ENCODE measurements around the gene SPEG.

Gene SPEG

DNA sequence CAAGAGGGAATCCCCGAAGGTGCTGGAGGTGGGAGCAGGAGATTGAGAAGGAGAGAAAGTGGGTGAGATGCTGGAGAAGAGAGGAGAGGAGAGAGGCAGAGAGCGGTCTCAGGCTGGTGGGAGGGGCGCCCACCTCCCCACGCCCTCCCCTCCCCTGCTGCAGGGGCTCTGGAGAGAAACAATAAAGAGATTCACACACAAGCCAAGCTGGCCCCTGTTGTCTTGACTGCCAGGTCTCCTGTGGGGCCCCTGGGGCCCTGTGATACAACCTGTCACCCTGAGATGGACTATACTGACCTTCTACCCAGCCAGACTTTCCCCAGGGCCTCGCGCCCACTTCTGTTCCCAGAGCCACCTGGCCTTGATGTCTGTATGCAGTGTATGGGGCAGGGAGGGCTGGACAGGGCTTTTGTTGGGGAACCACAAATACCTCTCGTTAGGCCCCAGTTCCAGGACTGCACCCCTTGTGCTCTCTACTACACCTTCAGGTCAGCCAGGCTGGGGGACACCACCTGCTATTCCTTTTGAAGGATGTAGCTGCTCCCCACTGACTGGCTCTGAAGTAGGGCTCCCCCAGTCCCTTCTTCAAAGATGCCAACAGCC, 8.0 kb upstream of the SPEG start:
- no peak overlapping the region for H3K4me3 ChIP-seq (ENCODE audit: low read depth in 1 of 2, low read length in 2 of 2)
- no peaks in the 10 kb centered on the region for H3K27me3 ChIP-seq (ENCODE audit: low read depth, low read length)
- peaks cover 0 to 4% of the 10 kb centered on the region in 2 donors for H3K36me3 ChIP-seq (ENCODE audit: control insufficient read depth in 1 of 2, insufficient read depth in 2 of 2, low read length in 2 of 2)
- no peak overlapping the region for H3K27ac ChIP-seq (ENCODE audit: low read length)
- no peaks in the 10 kb centered on the region for H3K4me1 ChIP-seq (ENCODE audit: control insufficient read depth in 1 of 2, insufficient read depth in 2 of 2, low read length in 2 of 2)
- H3K9me3 ChIP-seq (ENCODE audit: control insufficient read depth in 1 of 2, low read length in 2 of 2): no peaks in the 10 kb centered on the region

DNA sequence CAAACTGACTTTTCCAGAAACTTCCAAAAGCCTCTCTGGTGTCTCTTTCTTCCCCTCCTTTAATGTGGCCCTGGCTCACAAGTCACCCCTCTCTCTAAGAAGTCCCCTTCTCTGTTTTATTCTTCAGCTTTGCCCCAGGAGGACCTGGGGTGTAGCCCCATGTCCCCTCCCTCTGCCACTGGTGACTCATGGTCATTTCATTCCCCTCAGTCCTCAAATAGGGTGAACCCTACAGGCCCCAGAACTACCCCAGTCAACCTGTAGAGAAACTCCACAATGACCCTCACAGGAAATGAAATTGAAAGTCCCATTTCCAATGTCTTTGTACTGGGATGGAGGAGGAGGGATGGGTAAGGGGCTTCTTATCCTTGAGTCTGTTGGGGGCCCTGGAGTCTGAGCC, 6.2 kb upstream of the SPEG start:
- H3K4me1 ChIP-seq (ENCODE audit: control insufficient read depth in 1 of 2, insufficient read depth in 2 of 2, low read length in 2 of 2): no peaks in the 10 kb centered on the region
- H3K27me3 ChIP-seq (ENCODE audit: low read depth, low read length): no peaks in the 10 kb centered on the region
- no peak overlapping the region for H3K27ac ChIP-seq (ENCODE audit: low read length)
- no peaks in the 10 kb centered on the region for H3K36me3 ChIP-seq (ENCODE audit: control insufficient read depth in 1 of 2, insufficient read depth in 2 of 2, low read length in 2 of 2)
- H3K9me3 ChIP-seq (ENCODE audit: control insufficient read depth in 1 of 2, low read length in 2 of 2): no peaks in the 10 kb centered on the region
- no peak overlapping the region for H3K4me3 ChIP-seq (ENCODE audit: low read depth in 1 of 2, low read length in 2 of 2)

DNA sequence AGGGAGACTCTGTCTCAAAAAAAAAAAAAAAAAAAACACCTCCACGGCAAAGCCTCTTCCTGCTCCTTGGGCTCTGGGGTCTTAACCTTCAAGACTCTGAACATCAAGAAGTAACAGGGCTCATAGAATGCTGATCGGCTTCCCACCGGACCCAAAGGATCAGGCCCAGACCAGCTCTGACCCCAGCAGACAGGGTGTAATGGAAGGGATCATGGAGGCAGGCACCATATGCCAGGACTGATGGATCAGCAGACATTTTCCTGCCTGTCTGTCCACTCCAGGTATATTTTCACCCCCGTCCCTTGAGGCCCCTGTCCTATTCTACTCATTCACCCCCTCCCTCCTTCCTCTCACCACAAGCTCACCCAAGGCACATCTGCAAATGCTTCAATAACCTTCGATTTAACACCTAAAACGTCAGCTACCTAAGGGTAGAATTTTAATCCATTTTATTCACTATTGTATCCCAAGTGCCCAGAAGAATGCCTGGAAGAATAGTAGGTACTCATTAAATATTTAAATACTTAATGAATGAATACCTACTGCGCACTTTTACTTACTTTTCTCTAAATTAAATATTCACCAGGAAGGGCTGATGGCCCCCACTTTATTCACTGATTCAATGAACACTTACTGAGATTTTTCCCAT, 4.6 kb upstream of the SPEG start:
- Histone ChIP-seq H3K4me1 (ENCODE audit: control insufficient read depth in 1 of 2, insufficient read depth in 2 of 2, low read length in 2 of 2) (peaks cover 0 to 9% of the 10 kb centered on the region in 2 donors), H3K36me3 (ENCODE audit: control insufficient read depth in 1 of 2, insufficient read depth in 2 of 2, low read length in 2 of 2) (no peaks in the 10 kb centered on the region)

DNA sequence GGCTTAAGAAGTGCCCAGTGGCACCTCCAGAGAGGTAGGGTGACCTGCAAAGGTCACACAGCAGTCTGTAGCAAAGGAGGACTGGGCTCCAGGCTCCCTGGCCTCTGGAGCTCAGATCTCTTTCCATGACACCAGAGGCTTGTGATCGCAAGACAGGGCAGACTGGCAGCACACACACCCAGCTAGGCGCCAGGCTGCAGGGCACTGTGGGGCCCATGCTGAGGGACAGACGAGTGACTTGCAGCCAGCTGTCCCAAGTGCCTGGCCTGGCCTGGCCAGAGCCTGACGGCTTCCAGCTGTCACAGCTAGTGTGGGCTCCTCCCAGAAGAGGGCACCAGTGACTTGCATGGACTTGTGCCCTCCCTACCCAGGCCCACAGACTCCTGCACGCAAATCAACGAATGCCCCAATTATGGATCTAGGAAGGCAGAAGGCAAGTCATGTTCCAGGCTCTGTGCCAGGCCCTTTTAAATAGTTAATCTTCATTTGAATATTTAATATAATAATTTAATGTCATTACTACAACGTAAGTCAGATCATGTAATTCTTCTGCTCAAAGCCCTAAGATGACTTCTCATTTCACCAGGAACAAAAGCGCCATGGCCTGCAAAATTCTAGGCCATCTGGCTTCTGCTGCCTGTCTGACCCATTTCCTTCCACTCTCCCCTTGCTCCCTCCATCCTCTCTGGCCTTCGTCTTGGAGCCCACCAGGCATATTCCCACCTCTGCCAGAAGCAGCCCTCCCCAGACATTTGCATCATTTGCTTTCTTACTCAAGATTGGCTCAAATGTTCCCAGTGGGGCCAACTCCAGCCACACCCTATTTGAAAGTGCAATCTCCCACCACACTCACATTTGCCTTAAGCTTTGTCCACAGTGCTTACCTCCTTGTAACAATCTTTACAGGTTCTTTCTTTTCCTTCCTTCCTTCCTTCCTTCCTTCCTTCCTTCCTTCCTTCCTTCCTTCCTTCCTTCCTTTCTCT, 3.7 kb upstream of the SPEG start:
- H3K4me3 ChIP-seq (ENCODE audit: low read depth in 1 of 2, low read length in 2 of 2): no peak overlapping the region
- peaks cover 0 to 17% of the 10 kb centered on the region in 2 donors for H3K4me1 ChIP-seq (ENCODE audit: control insufficient read depth in 1 of 2, insufficient read depth in 2 of 2, low read length in 2 of 2)
- H3K36me3 ChIP-seq (ENCODE audit: control insufficient read depth in 1 of 2, insufficient read depth in 2 of 2, low read length in 2 of 2): no peaks in the 10 kb centered on the region
- no peaks in the 10 kb centered on the region for H3K9me3 ChIP-seq (ENCODE audit: control insufficient read depth in 1 of 2, low read length in 2 of 2)
- H3K27ac ChIP-seq (ENCODE audit: low read length): no peak overlapping the region
- H3K27me3 ChIP-seq (ENCODE audit: low read depth, low read length): peaks cover 7% of the 10 kb centered on the region

More for the DNA sequence above, 4.6 kb upstream of the SPEG start:
- no peak overlapping the region for H3K4me3 ChIP-seq (ENCODE audit: low read depth in 1 of 2, low read length in 2 of 2)
- H3K27ac ChIP-seq (ENCODE audit: low read length): no peak overlapping the region
- H3K9me3 ChIP-seq (ENCODE audit: control insufficient read depth in 1 of 2, low read length in 2 of 2): no peaks in the 10 kb centered on the region
- no peaks in the 10 kb centered on the region for H3K27me3 ChIP-seq (ENCODE audit: low read depth, low read length)

DNA sequence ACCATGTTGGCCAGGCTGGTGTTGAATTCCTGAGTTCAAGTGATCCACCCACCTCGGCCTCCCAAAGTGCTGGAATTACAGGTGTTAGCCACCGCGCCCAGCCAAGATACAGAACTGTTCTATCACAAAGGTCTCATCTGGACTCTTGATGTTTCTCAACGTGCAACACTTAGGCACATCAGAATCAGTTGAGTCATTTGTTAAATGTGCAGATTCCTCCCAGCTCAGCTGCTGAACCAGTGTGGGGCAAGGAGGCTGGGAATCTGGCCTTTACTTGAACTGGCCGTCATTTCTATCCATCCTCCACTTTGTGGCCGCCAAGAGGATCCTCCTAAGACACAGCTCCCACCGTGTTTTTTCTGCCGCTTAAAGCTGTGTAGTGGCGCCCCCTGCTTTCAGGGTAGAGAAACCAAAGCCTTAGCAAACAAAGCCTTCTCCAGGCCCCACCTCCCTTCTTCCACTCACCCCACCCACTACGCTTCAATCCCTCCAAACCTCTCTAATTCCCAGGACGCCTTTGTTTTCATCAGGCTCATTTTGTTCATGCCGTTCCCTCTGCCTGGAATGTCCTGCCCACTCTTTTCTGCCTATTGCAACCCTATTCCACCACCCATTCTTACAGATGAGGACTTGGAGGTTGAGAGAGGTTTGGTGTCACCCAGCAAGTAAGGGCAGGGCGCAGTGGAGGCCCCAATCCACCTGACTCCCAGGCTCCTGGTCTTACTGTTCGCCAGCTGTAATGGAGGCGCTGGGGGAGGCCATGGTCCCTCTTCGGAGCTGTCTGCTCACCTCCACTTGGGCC, 776 bp upstream of the SPEG start:
- Histone ChIP-seq H3K27me3 (ENCODE audit: low read depth, low read length) (peaks cover 15% of the 10 kb centered on the region), H3K27ac (ENCODE audit: low read length) (peak overlapping the region; percentile 71), H3K36me3 (ENCODE audit: control insufficient read depth in 1 of 2, insufficient read depth in 2 of 2, low read length in 2 of 2) (no peaks in the 10 kb centered on the region), H3K4me3 (ENCODE audit: low read depth in 1 of 2, low read length in 2 of 2) (peak overlapping the region in 1 of 2 donors; percentile 47), H3K4me1 (ENCODE audit: control insufficient read depth in 1 of 2, insufficient read depth in 2 of 2, low read length in 2 of 2) (peaks cover 0 to 28% of the 10 kb centered on the region in 2 donors), H3K9me3 (ENCODE audit: control insufficient read depth in 1 of 2, low read length in 2 of 2) (no peaks in the 10 kb centered on the region)

DNA sequence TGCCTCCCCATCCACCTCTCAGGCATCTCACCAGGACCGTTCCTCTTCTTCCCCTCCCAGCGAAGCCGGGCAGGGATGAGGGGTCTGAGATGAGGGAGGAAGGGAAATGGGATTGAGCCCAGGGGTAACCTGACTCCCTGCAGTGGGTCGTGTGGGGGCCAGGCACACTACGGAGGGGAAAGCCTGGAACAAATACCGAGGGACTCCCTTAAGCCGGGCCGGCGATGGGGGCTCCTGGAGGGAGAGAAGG, 250 bp upstream of the SPEG start:
- H3K4me3 ChIP-seq (ENCODE audit: low read depth in 1 of 2, low read length in 2 of 2): peak overlapping the region in 1 of 2 donors; percentile 47
- H3K27ac ChIP-seq (ENCODE audit: low read length): peak overlapping the region; percentile 71
- H3K36me3 ChIP-seq (ENCODE audit: control insufficient read depth in 1 of 2, insufficient read depth in 2 of 2, low read length in 2 of 2): no peaks in the 10 kb centered on the region
- H3K27me3 ChIP-seq (ENCODE audit: low read depth, low read length): peaks cover 15% of the 10 kb centered on the region
- H3K4me1 ChIP-seq (ENCODE audit: control insufficient read depth in 1 of 2, insufficient read depth in 2 of 2, low read length in 2 of 2): peaks cover 0 to 28% of the 10 kb centered on the region in 2 donors
- no peaks in the 10 kb centered on the region for H3K9me3 ChIP-seq (ENCODE audit: control insufficient read depth in 1 of 2, low read length in 2 of 2)

DNA sequence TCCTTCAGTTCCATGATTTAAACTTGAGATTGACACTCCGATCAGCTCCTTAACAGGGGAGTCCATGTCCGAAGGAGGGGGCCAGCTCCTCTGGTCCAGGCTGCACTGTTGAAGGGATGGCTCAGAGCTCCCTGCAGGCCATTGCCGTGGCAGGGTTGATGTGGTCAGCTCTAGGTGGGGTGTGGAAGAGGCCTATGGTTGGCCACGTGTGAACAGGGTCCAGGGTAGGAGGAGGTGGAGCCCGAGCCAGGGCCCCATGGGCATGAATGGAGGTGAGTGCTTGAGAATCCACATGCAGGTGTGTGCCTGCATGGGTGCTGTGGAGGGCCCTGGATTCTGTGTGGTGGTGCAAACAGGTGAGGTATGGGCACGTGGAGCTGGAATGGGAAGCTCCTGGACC, 1.1 kb downstream of the SPEG start:
- Histone ChIP-seq H3K4me3 (ENCODE audit: low read depth in 1 of 2, low read length in 2 of 2) (peak overlapping the region in 1 of 2 donors; percentile 47), H3K36me3 (ENCODE audit: control insufficient read depth in 1 of 2, insufficient read depth in 2 of 2, low read length in 2 of 2) (no peaks in the 10 kb centered on the region), H3K27me3 (ENCODE audit: low read depth, low read length) (peaks cover 15% of the 10 kb centered on the region), H3K27ac (ENCODE audit: low read length) (peak overlapping the region; percentile 53), H3K4me1 (ENCODE audit: control insufficient read depth in 1 of 2, insufficient read depth in 2 of 2, low read length in 2 of 2) (peaks cover 0 to 28% of the 10 kb centered on the region in 2 donors), H3K9me3 (ENCODE audit: control insufficient read depth in 1 of 2, low read length in 2 of 2) (no peaks in the 10 kb centered on the region)

DNA sequence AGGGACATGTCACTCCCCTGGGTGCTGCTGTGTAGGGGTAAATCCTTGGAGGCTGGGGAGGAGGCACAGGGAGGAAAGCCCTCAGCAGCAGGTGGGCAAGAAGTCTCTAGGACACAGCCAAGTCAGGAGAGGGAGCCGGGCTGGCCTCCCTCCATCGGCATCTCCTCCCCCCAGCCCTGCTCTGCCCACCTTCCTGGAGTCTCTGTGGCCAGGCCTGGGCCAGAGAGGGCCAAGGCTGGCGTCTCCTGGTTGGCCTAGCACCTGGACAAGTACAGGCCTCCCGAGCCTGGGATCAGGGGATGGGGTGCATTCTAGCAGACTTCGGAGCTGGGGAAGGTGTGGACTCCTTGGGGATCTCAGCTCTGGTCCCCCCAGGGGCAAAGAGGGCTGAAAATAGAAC, 1.8 kb downstream of the SPEG start:
- Histone ChIP-seq H3K4me1 (ENCODE audit: control insufficient read depth in 1 of 2, insufficient read depth in 2 of 2, low read length in 2 of 2) (peaks cover 0 to 31% of the 10 kb centered on the region in 2 donors), H3K4me3 (ENCODE audit: low read depth in 1 of 2, low read length in 2 of 2) (no peak overlapping the region), H3K9me3 (ENCODE audit: control insufficient read depth in 1 of 2, low read length in 2 of 2) (no peaks in the 10 kb centered on the region), H3K27ac (ENCODE audit: low read length) (peak overlapping the region; percentile 53), H3K36me3 (ENCODE audit: control insufficient read depth in 1 of 2, insufficient read depth in 2 of 2, low read length in 2 of 2) (no peaks in the 10 kb centered on the region), H3K27me3 (ENCODE audit: low read depth, low read length) (peaks cover 19% of the 10 kb centered on the region)

DNA sequence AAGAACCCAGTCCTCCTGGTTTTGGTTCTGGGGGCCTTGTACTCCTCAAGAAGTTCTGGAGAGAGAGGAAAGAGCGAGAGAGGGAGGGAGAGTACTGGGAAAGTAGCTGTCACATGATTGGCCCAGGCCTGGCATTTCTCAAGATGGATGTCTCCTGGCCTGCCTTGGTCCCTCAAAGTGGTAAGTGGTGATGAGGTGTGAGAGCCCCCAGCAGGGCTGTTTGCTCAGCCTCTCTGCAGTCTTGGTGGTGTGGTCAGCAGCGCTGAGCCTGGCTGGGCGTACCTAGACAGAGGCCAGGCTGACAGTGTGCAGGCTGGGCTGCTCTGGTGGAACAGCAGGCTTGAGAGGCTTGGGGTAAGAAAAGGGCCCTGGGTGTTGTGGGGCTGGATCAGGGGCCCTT, 2.5 kb downstream of the SPEG start:
- Histone ChIP-seq H3K27ac (ENCODE audit: low read length) (peak overlapping the region; percentile 53), H3K27me3 (ENCODE audit: low read depth, low read length) (peaks cover 20% of the 10 kb centered on the region), H3K4me1 (ENCODE audit: control insufficient read depth in 1 of 2, insufficient read depth in 2 of 2, low read length in 2 of 2) (peaks cover 0 to 33% of the 10 kb centered on the region in 2 donors), H3K36me3 (ENCODE audit: control insufficient read depth in 1 of 2, insufficient read depth in 2 of 2, low read length in 2 of 2) (no peaks in the 10 kb centered on the region), H3K9me3 (ENCODE audit: control insufficient read depth in 1 of 2, low read length in 2 of 2) (no peaks in the 10 kb centered on the region), H3K4me3 (ENCODE audit: low read depth in 1 of 2, low read length in 2 of 2) (no peak overlapping the region)

DNA sequence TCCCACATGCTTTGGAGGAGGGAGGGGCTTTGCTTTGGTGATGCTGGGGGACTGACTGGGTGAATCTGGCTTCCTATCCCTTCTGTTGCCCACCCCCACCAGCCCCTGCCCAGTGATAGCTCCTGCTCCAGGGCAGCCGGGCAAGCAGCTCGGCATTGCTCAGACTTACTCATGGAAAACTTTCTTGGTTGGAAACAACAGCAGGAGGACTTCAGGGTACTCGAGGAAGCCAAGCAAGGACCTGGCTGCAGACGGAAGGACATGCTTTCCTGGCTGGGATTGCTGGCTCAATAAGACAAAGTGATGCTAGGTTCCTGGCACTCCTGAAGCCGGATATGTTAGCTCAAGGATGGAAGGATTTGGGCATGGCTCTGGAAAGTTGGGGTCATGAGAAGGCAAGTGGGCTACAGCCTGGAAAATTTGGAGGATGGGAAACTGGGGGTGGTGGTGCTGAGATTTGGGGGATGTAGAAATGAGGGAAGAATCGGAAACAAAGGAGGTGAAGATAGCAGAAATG, 3.1 kb downstream of the SPEG start:
- H3K27ac ChIP-seq (ENCODE audit: low read length): peak overlapping the region; percentile 25
- H3K27me3 ChIP-seq (ENCODE audit: low read depth, low read length): peaks cover 20% of the 10 kb centered on the region
- no peaks in the 10 kb centered on the region for H3K36me3 ChIP-seq (ENCODE audit: control insufficient read depth in 1 of 2, insufficient read depth in 2 of 2, low read length in 2 of 2)
- no peak overlapping the region for H3K4me3 ChIP-seq (ENCODE audit: low read depth in 1 of 2, low read length in 2 of 2)
- H3K9me3 ChIP-seq (ENCODE audit: control insufficient read depth in 1 of 2, low read length in 2 of 2): no peaks in the 10 kb centered on the region
- peaks cover 0 to 37% of the 10 kb centered on the region in 2 donors for H3K4me1 ChIP-seq (ENCODE audit: control insufficient read depth in 1 of 2, insufficient read depth in 2 of 2, low read length in 2 of 2)
